ENCODE data around the gene GNAQ.
"Not testable (repeated sequence)": the region's sequence is repeated elsewhere in the genome, so short reads cannot be mapped to it uniquely, and the experiment has no call there.

Gene GNAQ

GRCh38 chr9:77876590-77876989, 155.0 kb downstream of the GNAQ start:
- no peak for DNase-seq

- DNase-seq: no peak
Observed at GRCh38 chr9:77876091-77876490, 155.5 kb downstream of the GNAQ start.

GRCh38 chr9:77872863-77873262, 158.7 kb downstream of the GNAQ start:
- DNase-seq: no peak

GRCh38 chr9:77872177-77872576, 159.4 kb downstream of the GNAQ start:
- DNase-seq: no peak

DNA sequence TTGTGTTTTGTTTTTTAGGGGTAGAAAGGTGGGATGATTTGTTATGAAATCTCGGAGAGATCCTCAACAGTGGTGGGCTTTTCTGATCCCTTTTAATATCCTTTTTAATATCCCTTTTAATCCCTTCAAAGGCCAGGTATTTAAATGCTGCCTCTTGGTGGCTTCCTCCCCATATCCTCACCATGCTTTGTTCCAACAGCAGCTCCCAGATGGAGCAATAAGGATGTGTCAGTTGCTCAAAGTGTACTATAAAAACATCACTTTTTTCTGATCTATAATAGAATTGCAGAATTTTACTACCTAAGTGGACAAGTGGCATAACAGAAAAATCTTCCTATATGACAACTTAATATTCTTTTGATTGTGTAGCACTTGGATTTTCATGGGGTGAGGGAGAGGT, 160.1 kb downstream of the GNAQ start:
- DNase-seq: no peak

GRCh38 chr9:77866878-77867277, 164.7 kb downstream of the GNAQ start:
- no peak for DNase-seq

DNA sequence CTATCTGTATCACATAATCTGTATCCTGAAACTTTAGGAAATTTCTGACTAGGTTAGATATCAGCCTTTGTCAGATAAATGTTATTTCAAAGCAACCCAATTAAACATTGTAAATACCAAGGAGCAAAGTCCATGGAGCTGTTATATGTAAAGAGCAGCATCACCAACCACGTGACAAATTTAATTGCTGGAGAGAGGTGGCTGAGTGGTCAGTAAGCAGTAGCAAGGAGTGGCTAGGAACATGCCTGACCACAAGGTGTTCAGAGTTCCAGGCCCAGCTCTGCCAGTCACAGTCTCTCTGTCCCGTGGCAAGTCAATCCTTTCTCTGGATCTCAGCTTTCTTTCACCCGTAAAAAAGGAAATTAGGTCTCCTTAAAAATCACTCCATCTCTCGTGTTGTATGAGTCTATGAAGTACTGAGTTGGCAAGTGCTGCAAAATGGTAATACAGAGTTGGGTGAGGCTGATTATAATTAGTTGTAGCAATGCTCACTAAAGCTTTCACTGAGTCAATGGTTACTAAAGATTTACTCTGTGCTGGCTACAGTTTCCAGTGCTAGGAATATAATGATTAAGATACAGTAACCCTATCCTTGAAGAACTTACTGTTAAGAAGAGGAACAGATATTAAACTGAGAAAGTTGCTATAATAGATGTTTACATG, 166.1 kb downstream of the GNAQ start:
- no peak for DNase-seq

GRCh38 chr9:77864211-77864889, 167.3 kb downstream of the GNAQ start:
- peak; percentile 33 to 78 (median 62) for DNase-seq

- DNase-seq: not testable (repeated sequence)
Observed at GRCh38 chr9:77863638-77864037, 168.0 kb downstream of the GNAQ start.

DNA sequence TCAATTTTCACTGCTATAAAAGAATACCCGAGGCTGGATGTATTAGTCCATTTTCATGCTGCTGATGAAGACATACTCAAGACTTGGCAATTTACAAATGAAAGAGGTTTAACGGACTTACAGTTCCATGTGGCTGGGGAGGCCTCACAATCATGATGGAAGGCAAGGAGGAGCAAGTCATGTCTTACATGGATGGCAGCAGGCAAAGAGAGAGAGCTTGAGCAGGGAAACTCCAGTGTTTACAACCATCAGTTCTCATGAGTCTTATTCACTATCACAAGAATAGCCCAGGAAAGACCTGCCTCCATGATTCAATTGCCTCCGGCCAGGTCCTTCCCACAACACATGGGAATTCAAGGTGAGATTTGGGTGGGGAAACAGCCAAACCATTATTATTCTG, 170.7 kb downstream of the GNAQ start:
- not testable (repeated sequence) for DNase-seq

GRCh38 chr9:77857513-77858259, 173.9 kb downstream of the GNAQ start:
- DNase-seq: no peak

- DNase-seq: no peak
Observed at GRCh38 chr9:77856615-77857014, 175.0 kb downstream of the GNAQ start.

DNA sequence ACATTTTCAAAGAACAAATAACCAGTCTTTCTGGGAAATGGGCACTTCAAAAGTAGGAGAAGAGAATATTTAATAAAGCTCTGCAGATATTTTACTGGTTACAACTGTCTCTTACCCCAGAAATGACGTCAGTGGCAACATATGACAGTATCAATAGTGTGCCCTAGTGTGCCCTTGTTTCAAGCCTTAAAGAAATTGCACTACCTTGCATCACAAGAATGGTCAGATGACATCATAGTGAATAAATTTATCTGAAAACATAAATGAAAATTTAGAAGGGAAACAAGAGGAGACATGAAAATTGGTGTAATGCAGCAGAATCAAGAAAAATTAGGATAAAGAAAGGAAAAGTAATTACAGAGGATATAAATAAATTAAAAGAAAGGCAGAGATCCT, 176.7 kb downstream of the GNAQ start:
- peak in 1 of 4 experiments; percentile 32 for DNase-seq

- no peak for DNase-seq
Observed at GRCh38 chr9:77854258-77854915, 177.2 kb downstream of the GNAQ start.

GRCh38 chr9:77853716-77854115, 177.9 kb downstream of the GNAQ start:
- DNase-seq: no peak

DNA sequence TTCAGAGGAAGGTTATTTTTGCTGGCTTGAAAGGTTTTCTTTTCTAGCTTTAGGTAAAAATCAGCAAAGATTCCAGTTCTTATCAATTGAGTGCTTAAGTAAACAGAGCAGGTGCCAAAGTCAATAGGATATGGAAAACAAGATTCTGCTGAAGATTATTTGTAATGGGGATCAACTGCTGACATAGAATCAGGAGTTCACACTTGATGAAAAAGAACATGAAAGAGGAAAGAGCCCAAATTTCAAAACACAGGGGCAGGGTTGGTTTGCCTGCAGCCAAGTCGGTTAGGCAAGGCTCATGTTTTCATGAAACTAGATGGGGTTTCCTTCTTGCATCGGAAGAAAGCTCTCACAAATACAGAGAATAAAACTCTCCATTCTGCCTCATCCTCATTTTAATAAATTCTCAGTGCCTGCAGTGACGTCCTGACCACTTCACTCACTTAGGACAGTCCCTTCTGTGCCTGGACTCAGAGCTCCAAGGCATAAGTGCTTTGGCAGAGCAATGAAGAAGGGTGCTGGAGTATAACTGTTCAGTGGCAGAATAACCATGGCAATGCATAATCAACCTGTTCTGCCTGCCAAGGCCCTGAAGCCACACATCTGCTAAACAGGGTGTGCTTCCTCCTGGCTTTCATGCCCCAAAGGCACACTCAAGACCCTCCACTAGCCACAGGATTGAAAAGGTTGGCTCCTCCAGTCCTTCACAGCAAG, 179.6 kb downstream of the GNAQ start:
- peak; percentile 13 to 62 (median 58) for DNase-seq

GRCh38 chr9:77848897-77849296, 182.7 kb downstream of the GNAQ start:
- peak; percentile 68 to 86 (median 80) for DNase-seq

GRCh38 chr9:77848404-77848803, 183.2 kb downstream of the GNAQ start:
- no peak for DNase-seq

- DNase-seq: no peak
Observed at GRCh38 chr9:77847626-77848025, 184.0 kb downstream of the GNAQ start.

- DNase-seq: peak in 3 of 4 experiments; percentile 16 to 37 (median 20)
Observed at GRCh38 chr9:77847059-77847499, 184.5 kb downstream of the GNAQ start.

- DNase-seq: no peak
Observed at GRCh38 chr9:77844415-77844814, 187.2 kb downstream of the GNAQ start.

DNA sequence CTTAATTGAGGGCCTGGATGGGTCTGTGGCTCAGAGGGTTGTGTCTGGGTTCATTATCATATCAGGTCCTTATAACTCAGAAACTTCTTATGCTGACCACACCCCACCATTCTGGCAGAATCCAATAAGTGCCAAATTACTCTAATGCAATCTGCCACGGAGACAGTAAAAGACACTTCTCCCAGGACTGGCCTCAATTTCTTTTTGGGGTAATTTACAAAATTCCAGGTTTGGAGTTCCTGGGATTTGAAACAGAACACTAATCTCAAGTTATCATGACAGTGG, 187.8 kb downstream of the GNAQ start:
- DNase-seq: no peak

Measured in suppressor macrophage (primary cell).